HL-60 (cell line): Measurements from ENCODE around the gene GMEB2.

Source experiments
- GABPA ChIP-seq: IDR thresholded peaks from 2 replicates; pipeline ENCODE4 v1.6.1; 2012; ENCODE audit warnings: low read depth
- SPI1 ChIP-seq: IDR thresholded peaks from 2 replicates; pipeline ENCODE4 v1.6.1; 2012; ENCODE audit warnings: low read depth, mild to moderate bottlenecking, borderline replicate concordance
- TF ChIP-seq, protein P1 (sequence below): IDR thresholded peaks from one replicate; pipeline ENCODE4 v1.5.1; 2011; ENCODE audit warnings: low read length, control low read depth, inconsistent platforms; ENCODE audit not compliant: insufficient read depth

- TF ChIP-seq, protein P1, sequence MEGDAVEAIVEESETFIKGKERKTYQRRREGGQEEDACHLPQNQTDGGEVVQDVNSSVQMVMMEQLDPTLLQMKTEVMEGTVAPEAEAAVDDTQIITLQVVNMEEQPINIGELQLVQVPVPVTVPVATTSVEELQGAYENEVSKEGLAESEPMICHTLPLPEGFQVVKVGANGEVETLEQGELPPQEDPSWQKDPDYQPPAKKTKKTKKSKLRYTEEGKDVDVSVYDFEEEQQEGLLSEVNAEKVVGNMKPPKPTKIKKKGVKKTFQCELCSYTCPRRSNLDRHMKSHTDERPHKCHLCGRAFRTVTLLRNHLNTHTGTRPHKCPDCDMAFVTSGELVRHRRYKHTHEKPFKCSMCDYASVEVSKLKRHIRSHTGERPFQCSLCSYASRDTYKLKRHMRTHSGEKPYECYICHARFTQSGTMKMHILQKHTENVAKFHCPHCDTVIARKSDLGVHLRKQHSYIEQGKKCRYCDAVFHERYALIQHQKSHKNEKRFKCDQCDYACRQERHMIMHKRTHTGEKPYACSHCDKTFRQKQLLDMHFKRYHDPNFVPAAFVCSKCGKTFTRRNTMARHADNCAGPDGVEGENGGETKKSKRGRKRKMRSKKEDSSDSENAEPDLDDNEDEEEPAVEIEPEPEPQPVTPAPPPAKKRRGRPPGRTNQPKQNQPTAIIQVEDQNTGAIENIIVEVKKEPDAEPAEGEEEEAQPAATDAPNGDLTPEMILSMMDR, result no peak
- TF ChIP-seq GABPA (no peak), SPI1 (no peak)
Measured at GRCh38 chr20:63673951-63674350, 47.0 kb upstream of the GMEB2 start.
